Keratinocyte (primary cell): Measurements from ENCODE around the gene FOXJ3. TPM values are rescaled to one million over a fixed set of nuclear protein-coding genes. Genes with fewer than 3 reads are reported as not detected.

ENCODE experiments used
- DNase-seq: peaks from one replicate; pipeline ENCODE4 v3.0.0-alpha.2; 2011; ENCODE audit warnings: low read depth, missing footprints, low spot score
- FAIRE-seq: peaks from 2 replicates; lab custom pipeline; 2011; peaks lifted over from hg19 to GRCh38; lab: Jason Lieb, UNC
- H2AFZ ChIP-seq: 2 replicates; pipeline ENCODE4 v1.6.0; 2012; ENCODE audit warnings: low read length, control low read depth, inconsistent platforms; ENCODE audit not compliant: control insufficient read depth
- H3K27ac ChIP-seq: 2 replicates; pipeline ENCODE4 v1.5.1; 2011; ENCODE audit warnings: low read length; ENCODE audit not compliant: control insufficient read depth, insufficient read depth
- H3K27me3 ChIP-seq: 3 replicates; pipeline ENCODE4 v1.6.0; 2011; ENCODE audit warnings: low read length; ENCODE audit not compliant: control insufficient read depth, insufficient read depth; ENCODE audit errors: extremely low read depth
- H3K36me3 ChIP-seq, 2 experiments: 2 replicates in 1 of 2; 3 replicates in 1 of 2; pipeline ENCODE4 v1.5.1; 2011; ENCODE audit warnings: low read length in 2 of 2, mild to moderate bottlenecking in 1 of 2; ENCODE audit not compliant: control insufficient read depth in 2 of 2, insufficient read depth in 2 of 2; ENCODE audit errors: extremely low read depth in 1 of 2
- H3K4me1 ChIP-seq: 3 replicates; pipeline ENCODE4 v1.5.1; 2011; ENCODE audit warnings: low read length; ENCODE audit not compliant: control insufficient read depth, insufficient read depth; ENCODE audit errors: extremely low read depth
- H3K4me2 ChIP-seq: 3 replicates; pipeline ENCODE4 v1.6.0; 2011; ENCODE audit warnings: low read depth, low read length; ENCODE audit not compliant: control insufficient read depth, insufficient read depth; ENCODE audit errors: extremely low read depth
- H3K4me3 ChIP-seq, 3 experiments: fragments of 200-600 bp in 1 of 3; sonication (generic) in 1 of 3; 2 replicates in 2 of 3; 3 replicates in 1 of 3; pipeline ENCODE4 v1.5.1; 2011 to 2016; ENCODE audit warnings: low read length in 3 of 3, mild to moderate bottlenecking in 3 of 3, control low read depth in 2 of 3, inconsistent platforms in 1 of 3, low read depth in 1 of 3, mixed read lengths in 1 of 3, mixed run types in 1 of 3, moderate library complexity in 1 of 3; ENCODE audit not compliant: control insufficient read depth in 2 of 3, insufficient read depth in 2 of 3; ENCODE audit errors: extremely low read depth in 1 of 3
- H3K79me2 ChIP-seq: 2 replicates; pipeline ENCODE4 v1.6.0; 2012; ENCODE audit warnings: low read length; ENCODE audit not compliant: control insufficient read depth, insufficient read depth
- H3K9ac ChIP-seq: 3 replicates; pipeline ENCODE4 v1.6.0; 2011; ENCODE audit warnings: low read length; ENCODE audit not compliant: control insufficient read depth, insufficient read depth; ENCODE audit errors: extremely low read depth
- H3K9me1 ChIP-seq: 3 replicates; pipeline ENCODE4 v1.6.0; 2011; ENCODE audit warnings: low read length; ENCODE audit not compliant: control insufficient read depth, insufficient read depth; ENCODE audit errors: extremely low read depth
- H3K9me3 ChIP-seq: 2 replicates; pipeline ENCODE4 v1.5.1; 2012; ENCODE audit warnings: low read depth, low read length; ENCODE audit not compliant: control insufficient read depth
- H4K20me1 ChIP-seq: 3 replicates; pipeline ENCODE4 v1.6.0; 2011; ENCODE audit warnings: low read length; ENCODE audit not compliant: control insufficient read depth, insufficient read depth; ENCODE audit errors: extremely low read depth
- CTCF ChIP-seq, 3 experiments: IDR thresholded peaks in 1 of 3; conservative IDR thresholded peaks in 1 of 3; optimal IDR thresholded peaks in 1 of 3; 2 replicates in 2 of 3; 3 replicates in 1 of 3; pipeline versions ENCODE3 to v1.5.1; 2011; ENCODE audit warnings: low read length in 3 of 3, mild to moderate bottlenecking in 3 of 3, moderate library complexity in 2 of 3, control low read depth in 1 of 3, inconsistent platforms in 1 of 3; ENCODE audit not compliant: insufficient read depth in 2 of 3; ENCODE audit errors: extremely low read depth in 1 of 3
- EZH2 ChIP-seq: IDR thresholded peaks from one replicate; pipeline ENCODE4 v1.6.1; 2012; ENCODE audit warnings: inconsistent platforms, mild to moderate bottlenecking, low read length, moderate library complexity
- dilution Hi-C: fragments of 300-500 bp; cut with MboI; formaldehyde crosslinking; loops from one replicate; pipeline ENCODE4 v1.7.0; 2020; ENCODE audit warnings: low sequenced_read_pairs; ENCODE audit not compliant: extremely low pct_ligation_motif_present
- polyA plus RNA-seq, 5 experiments: library from polyadenylated mRNA; depleted of rRNA in 3 of 5; stranded (reverse) in 3 of 5; stranded (forward) in 1 of 5; unstranded in 1 of 5; fragments of >200 nt; gene quantifications; 1 replicate in 1 of 5; 2 replicates in 3 of 5; 3 replicates in 1 of 5; pipeline versions ENCODE4 v1.2.1 to v1.2.3, GENCODE V29; 2011 to 2012; ENCODE audit warnings: missing spikeins in 2 of 5, low read depth in 1 of 5, low replicate concordance in 1 of 5

Gene FOXJ3
- polyA plus RNA-seq, 1 donor (not counting 4 experiments of a cell fraction or from before 2014, with no cell fraction given) = 40.2 TPM

- Histone ChIP-seq H3K9ac (no peak overlapping the region), H3K4me3 (no peak overlapping the region), H3K27me3 (no peaks in the 10 kb centered on the region), H2AFZ (no peak overlapping the region), H3K4me1 (peaks cover 13% of the 10 kb centered on the region), H3K27ac (no peak overlapping the region), H3K9me3 (no peaks in the 10 kb centered on the region), H3K4me2 (no peak overlapping the region), H4K20me1 (peaks cover 26% of the 10 kb centered on the region), H3K79me2 (peaks cover 93% of the 10 kb centered on the region), H3K36me3 (no peaks in the 10 kb centered on the region), H3K9me1 (no peaks in the 10 kb centered on the region)
- dilution Hi-C loops = no loop called here
- FAIRE-seq (no peak), DNase-seq (no peak)
- no peak for TF ChIP-seq EZH2
- TF ChIP-seq CTCF (optimal IDR thresholded peaks at IDR 0.05 in 1 of 3, IDR thresholded peaks at IDR 0.05 in 1 of 3, conservative IDR thresholded peaks at IDR 0.05 in 1 of 3; ENCODE audit: extremely low read depth in 1 of 3, insufficient read depth in 2 of 3, low read length in 3 of 3) = no peak
Measured at GRCh38 chr1:42320708-42321107, 14.3 kb downstream of the FOXJ3 start.

GRCh38 chr1:42319871-42320484, 15.1 kb downstream of the FOXJ3 start:
- FAIRE-seq (no peak), DNase-seq (no peak)
- Histone ChIP-seq H3K36me3 (no peaks in the 10 kb centered on the region), H3K27me3 (no peaks in the 10 kb centered on the region), H3K4me2 (no peak overlapping the region), H3K79me2 (peaks cover 93% of the 10 kb centered on the region), H2AFZ (no peak overlapping the region), H3K27ac (no peak overlapping the region), H3K9ac (no peak overlapping the region), H3K9me3 (no peaks in the 10 kb centered on the region), H3K4me1 (peaks cover 13% of the 10 kb centered on the region), H4K20me1 (peaks cover 23% of the 10 kb centered on the region), H3K4me3 (no peak overlapping the region), H3K9me1 (no peaks in the 10 kb centered on the region)
- dilution Hi-C loops = no loop called here
- no peak for TF ChIP-seq EZH2
- TF ChIP-seq CTCF (optimal IDR thresholded peaks at IDR 0.05 in 1 of 3, IDR thresholded peaks at IDR 0.05 in 1 of 3, conservative IDR thresholded peaks at IDR 0.05 in 1 of 3; ENCODE audit: extremely low read depth in 1 of 3, insufficient read depth in 2 of 3, low read length in 3 of 3) = no peak
